ENCODE measurements around the gene TLCD1.

GRCh38 chr17:28755486-28755885 lies 29.5 kb upstream of the TLCD1 start:
- no peak for TF ChIP-seq CTCF (conservative IDR thresholded peaks at IDR 0.05; ENCODE audit: low read depth in 2 of 2)
- TF ChIP-seq EZH2 (IDR thresholded peaks at IDR 0.05; ENCODE audit: low read depth, unreplicated experiment), result no peak
- TF ChIP-seq ETS1 (IDR thresholded peaks at IDR 0.05), result no peak
- TF ChIP-seq EZH2phosphoT487 (IDR thresholded peaks at IDR 0.05; ENCODE audit: unreplicated experiment), result no peak
- no peak for TF ChIP-seq CREB1 (CRISPR knock-in tag; IDR thresholded peaks at IDR 0.05; ENCODE audit: low read depth)
- TF ChIP-seq REST (IDR thresholded peaks at IDR 0.05; ENCODE audit: unreplicated experiment), result no peak
- TF ChIP-seq JUNB (IDR thresholded peaks at IDR 0.05; ENCODE audit: unreplicated experiment), result no peak
- TF ChIP-seq POLR2AphosphoS5 (IDR thresholded peaks at IDR 0.05; ENCODE audit: low read depth), result no peak
- no peak for TF ChIP-seq STAT1 (IDR thresholded peaks at IDR 0.05; ENCODE audit: unreplicated experiment)
- TF ChIP-seq ZNF331 (CRISPR knock-in tag; IDR thresholded peaks at IDR 0.05; ENCODE audit: low read depth), result no peak

Measured in GM23338 (cell line).